Stomach (tissue), 4 donors: ENCODE measurements around the gene GNPTAB.

Experiments used
- EP300 ChIP-seq: sonication (generic); formaldehyde crosslinking; IDR thresholded peaks from one replicate; pipeline ENCODE4 v1.6.1; 2017; ENCODE audit warnings: antibody characterized with exemption
- POLR2A ChIP-seq, 4 donors: fragments of 450-650 bp; IDR thresholded peaks; one replicate each; pipeline ENCODE4 v1.6.1; 2016; ENCODE audit warnings: antibody characterized with exemption in 4 of 4, control low read depth in 2 of 4, mild to moderate bottlenecking in 1 of 4, moderate library complexity in 1 of 4
- POLR2AphosphoS5 ChIP-seq, 3 donors: sonication (generic); formaldehyde crosslinking; IDR thresholded peaks; one replicate each; pipeline ENCODE4 v1.6.1; 2016; ENCODE audit warnings: antibody characterized with exemption in 3 of 3
- TF ChIP-seq, protein P1 (sequence below), 7 experiments: fragments of 450-650 bp in 4 of 7; fragments of 200-600 bp in 3 of 7; sonication (generic) in 3 of 7; IDR thresholded peaks; one replicate each; pipeline ENCODE4 v1.5.1; 2016 to 2019; ENCODE audit warnings: antibody characterized with exemption in 7 of 7, control low read depth in 2 of 7, mild to moderate bottlenecking in 1 of 7

DNA sequence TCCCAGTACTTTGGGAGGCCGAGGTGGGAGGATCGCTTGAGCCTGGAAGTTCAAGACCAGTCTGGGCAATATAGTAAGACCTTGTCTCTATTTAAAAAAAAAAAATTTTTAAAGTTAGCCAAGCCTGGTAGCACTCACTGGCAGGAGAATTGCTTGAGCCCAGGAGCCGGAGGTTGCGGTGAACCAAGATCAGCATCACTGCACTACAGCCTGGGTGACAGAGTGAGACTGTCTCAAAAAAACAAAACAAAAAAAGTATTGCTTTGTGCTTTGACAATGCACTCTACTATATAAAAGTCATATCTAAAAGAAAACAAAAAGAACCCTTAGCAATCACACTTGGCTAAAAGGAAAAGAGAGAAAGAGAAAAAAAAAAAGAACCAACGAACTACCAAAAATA, 26.8 kb downstream of the GNPTAB start:
- TF ChIP-seq, protein P1, sequence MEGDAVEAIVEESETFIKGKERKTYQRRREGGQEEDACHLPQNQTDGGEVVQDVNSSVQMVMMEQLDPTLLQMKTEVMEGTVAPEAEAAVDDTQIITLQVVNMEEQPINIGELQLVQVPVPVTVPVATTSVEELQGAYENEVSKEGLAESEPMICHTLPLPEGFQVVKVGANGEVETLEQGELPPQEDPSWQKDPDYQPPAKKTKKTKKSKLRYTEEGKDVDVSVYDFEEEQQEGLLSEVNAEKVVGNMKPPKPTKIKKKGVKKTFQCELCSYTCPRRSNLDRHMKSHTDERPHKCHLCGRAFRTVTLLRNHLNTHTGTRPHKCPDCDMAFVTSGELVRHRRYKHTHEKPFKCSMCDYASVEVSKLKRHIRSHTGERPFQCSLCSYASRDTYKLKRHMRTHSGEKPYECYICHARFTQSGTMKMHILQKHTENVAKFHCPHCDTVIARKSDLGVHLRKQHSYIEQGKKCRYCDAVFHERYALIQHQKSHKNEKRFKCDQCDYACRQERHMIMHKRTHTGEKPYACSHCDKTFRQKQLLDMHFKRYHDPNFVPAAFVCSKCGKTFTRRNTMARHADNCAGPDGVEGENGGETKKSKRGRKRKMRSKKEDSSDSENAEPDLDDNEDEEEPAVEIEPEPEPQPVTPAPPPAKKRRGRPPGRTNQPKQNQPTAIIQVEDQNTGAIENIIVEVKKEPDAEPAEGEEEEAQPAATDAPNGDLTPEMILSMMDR (IDR thresholded peaks at IDR 0.05), result no peak
- TF ChIP-seq EP300 (no peak), POLR2AphosphoS5 (IDR thresholded peaks at IDR 0.05) (no peak), POLR2A (IDR thresholded peaks at IDR 0.05) (no peak)
